Transverse colon (tissue), 4 donors: ENCODE data around the gene CADM2.

ENCODE experiments used
- POLR2A ChIP-seq: fragments of 450-650 bp; IDR thresholded peaks from one replicate; pipeline ENCODE4 v1.6.1; 2016; ENCODE audit warnings: antibody characterized with exemption, mild to moderate bottlenecking, moderate library complexity
- POLR2AphosphoS5 ChIP-seq, 3 donors: sonication (generic); formaldehyde crosslinking; IDR thresholded peaks; one replicate each; pipeline ENCODE4 v1.6.1; 2016; ENCODE audit warnings: antibody characterized with exemption in 3 of 3
- TF ChIP-seq, protein P1 (sequence below), 5 experiments: fragments of 200-600 bp in 3 of 5; fragments of 450-650 bp in 2 of 5; sonication (generic) in 3 of 5; IDR thresholded peaks; 1 replicate in 2 of 5; 2 replicates in 3 of 5; pipeline ENCODE4 v1.5.1; 2016 to 2017; ENCODE audit warnings: antibody characterized with exemption in 5 of 5, inconsistent platforms in 3 of 5, mild to moderate bottlenecking in 2 of 5, moderate library complexity in 1 of 5

GRCh38 chr3:85364296-85364909, 405.6 kb downstream of the CADM2 start:
- TF ChIP-seq, protein P1, sequence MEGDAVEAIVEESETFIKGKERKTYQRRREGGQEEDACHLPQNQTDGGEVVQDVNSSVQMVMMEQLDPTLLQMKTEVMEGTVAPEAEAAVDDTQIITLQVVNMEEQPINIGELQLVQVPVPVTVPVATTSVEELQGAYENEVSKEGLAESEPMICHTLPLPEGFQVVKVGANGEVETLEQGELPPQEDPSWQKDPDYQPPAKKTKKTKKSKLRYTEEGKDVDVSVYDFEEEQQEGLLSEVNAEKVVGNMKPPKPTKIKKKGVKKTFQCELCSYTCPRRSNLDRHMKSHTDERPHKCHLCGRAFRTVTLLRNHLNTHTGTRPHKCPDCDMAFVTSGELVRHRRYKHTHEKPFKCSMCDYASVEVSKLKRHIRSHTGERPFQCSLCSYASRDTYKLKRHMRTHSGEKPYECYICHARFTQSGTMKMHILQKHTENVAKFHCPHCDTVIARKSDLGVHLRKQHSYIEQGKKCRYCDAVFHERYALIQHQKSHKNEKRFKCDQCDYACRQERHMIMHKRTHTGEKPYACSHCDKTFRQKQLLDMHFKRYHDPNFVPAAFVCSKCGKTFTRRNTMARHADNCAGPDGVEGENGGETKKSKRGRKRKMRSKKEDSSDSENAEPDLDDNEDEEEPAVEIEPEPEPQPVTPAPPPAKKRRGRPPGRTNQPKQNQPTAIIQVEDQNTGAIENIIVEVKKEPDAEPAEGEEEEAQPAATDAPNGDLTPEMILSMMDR (IDR thresholded peaks at IDR 0.05): no peak
- TF ChIP-seq POLR2A (no peak), POLR2AphosphoS5 (IDR thresholded peaks at IDR 0.05) (no peak)
